Measurements from ENCODE around the gene TMCO6. TPM values are rescaled to one million over a fixed set of nuclear protein-coding genes. Genes with fewer than 3 reads are reported as not detected.

Gene TMCO6
- total and polyA plus RNA-seq, 4 donors: 12.6 to 55.9 (median 18.7) TPM

DNA sequence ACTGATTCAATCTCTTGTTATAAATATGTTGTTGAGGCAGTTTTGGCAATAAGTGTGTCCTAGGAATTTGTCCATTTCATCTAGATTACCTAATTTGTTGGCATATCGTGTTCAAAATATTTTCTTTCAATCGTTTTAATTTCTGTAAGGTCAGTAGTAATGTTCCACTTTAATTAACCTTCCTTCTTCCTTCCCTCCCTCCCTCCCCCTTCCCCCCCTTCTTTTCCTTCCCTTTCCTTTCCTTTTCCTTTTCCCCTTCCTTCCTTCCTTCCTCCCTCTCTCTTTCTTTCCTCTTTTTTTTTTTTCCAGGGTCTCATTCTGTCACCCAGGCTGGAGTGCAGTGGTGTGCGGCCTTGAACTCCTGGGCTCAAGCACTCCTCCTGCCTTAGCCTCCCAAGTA lies 33.4 kb upstream of the TMCO6 start:
- no peaks in the 10 kb centered on the region for H3K36me3 ChIP-seq (ENCODE audit: control insufficient read depth in 4 of 4, insufficient read depth in 3 of 4, low read depth in 1 of 4, low read length in 3 of 4)
- H3K4me1 ChIP-seq (ENCODE audit: control insufficient read depth in 4 of 4, insufficient read depth in 4 of 4, low read length in 3 of 4): peaks cover 0 to 16% (median 6%) of the 10 kb centered on the region in 4 donors
- 51% methylated on average over 3 of the region's 3 CpGs for WGBS
- H3K27me3 ChIP-seq (ENCODE audit: control insufficient read depth in 4 of 4, insufficient read depth in 4 of 4, low read length in 3 of 4): no peaks in the 10 kb centered on the region
- no peak overlapping the region for H3K4me3 ChIP-seq (ENCODE audit: low read depth in 1 of 3, low read length in 3 of 3)
- H3K9me3 ChIP-seq (ENCODE audit: control insufficient read depth in 4 of 4, low read length in 3 of 4): no peaks in the 10 kb centered on the region
- no peak for DNase-seq (ENCODE audit: low spot score)
- H3K27ac ChIP-seq (ENCODE audit: low read depth in 1 of 2, low read length in 2 of 2): peak overlapping the region; percentile 62 to 85
- no peak overlapping the region for H3K9ac ChIP-seq (ENCODE audit: low read depth in 1 of 2, low read length in 2 of 2)
- TF ChIP-seq, protein P1, sequence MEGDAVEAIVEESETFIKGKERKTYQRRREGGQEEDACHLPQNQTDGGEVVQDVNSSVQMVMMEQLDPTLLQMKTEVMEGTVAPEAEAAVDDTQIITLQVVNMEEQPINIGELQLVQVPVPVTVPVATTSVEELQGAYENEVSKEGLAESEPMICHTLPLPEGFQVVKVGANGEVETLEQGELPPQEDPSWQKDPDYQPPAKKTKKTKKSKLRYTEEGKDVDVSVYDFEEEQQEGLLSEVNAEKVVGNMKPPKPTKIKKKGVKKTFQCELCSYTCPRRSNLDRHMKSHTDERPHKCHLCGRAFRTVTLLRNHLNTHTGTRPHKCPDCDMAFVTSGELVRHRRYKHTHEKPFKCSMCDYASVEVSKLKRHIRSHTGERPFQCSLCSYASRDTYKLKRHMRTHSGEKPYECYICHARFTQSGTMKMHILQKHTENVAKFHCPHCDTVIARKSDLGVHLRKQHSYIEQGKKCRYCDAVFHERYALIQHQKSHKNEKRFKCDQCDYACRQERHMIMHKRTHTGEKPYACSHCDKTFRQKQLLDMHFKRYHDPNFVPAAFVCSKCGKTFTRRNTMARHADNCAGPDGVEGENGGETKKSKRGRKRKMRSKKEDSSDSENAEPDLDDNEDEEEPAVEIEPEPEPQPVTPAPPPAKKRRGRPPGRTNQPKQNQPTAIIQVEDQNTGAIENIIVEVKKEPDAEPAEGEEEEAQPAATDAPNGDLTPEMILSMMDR (IDR thresholded peaks at IDR 0.05; ENCODE audit: low read depth, low read length, missing input control): no peak
- TF ChIP-seq, protein P2, sequence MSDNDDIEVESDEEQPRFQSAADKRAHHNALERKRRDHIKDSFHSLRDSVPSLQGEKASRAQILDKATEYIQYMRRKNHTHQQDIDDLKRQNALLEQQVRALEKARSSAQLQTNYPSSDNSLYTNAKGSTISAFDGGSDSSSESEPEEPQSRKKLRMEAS (IDR thresholded peaks at IDR 0.05): no peak
- no peak for TF ChIP-seq YY1 (IDR thresholded peaks at IDR 0.05)
- no peak for TF ChIP-seq EGR1 (IDR thresholded peaks at IDR 0.05; ENCODE audit: low read depth in 2 of 2)
- TF ChIP-seq RXRA (IDR thresholded peaks at IDR 0.05): no peak
- TF ChIP-seq, protein P3, sequence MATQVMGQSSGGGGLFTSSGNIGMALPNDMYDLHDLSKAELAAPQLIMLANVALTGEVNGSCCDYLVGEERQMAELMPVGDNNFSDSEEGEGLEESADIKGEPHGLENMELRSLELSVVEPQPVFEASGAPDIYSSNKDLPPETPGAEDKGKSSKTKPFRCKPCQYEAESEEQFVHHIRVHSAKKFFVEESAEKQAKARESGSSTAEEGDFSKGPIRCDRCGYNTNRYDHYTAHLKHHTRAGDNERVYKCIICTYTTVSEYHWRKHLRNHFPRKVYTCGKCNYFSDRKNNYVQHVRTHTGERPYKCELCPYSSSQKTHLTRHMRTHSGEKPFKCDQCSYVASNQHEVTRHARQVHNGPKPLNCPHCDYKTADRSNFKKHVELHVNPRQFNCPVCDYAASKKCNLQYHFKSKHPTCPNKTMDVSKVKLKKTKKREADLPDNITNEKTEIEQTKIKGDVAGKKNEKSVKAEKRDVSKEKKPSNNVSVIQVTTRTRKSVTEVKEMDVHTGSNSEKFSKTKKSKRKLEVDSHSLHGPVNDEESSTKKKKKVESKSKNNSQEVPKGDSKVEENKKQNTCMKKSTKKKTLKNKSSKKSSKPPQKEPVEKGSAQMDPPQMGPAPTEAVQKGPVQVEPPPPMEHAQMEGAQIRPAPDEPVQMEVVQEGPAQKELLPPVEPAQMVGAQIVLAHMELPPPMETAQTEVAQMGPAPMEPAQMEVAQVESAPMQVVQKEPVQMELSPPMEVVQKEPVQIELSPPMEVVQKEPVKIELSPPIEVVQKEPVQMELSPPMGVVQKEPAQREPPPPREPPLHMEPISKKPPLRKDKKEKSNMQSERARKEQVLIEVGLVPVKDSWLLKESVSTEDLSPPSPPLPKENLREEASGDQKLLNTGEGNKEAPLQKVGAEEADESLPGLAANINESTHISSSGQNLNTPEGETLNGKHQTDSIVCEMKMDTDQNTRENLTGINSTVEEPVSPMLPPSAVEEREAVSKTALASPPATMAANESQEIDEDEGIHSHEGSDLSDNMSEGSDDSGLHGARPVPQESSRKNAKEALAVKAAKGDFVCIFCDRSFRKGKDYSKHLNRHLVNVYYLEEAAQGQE (IDR thresholded peaks at IDR 0.05): no peak
- no peak for TF ChIP-seq HNF4A (conservative IDR thresholded peaks at IDR 0.05)
- TF ChIP-seq HNF4G (IDR thresholded peaks at IDR 0.05): no peak
- no peak for TF ChIP-seq RAD21 (IDR thresholded peaks at IDR 0.05)
- TF ChIP-seq NR2F2 (IDR thresholded peaks at IDR 0.05): no peak
- TF ChIP-seq, protein P4, sequence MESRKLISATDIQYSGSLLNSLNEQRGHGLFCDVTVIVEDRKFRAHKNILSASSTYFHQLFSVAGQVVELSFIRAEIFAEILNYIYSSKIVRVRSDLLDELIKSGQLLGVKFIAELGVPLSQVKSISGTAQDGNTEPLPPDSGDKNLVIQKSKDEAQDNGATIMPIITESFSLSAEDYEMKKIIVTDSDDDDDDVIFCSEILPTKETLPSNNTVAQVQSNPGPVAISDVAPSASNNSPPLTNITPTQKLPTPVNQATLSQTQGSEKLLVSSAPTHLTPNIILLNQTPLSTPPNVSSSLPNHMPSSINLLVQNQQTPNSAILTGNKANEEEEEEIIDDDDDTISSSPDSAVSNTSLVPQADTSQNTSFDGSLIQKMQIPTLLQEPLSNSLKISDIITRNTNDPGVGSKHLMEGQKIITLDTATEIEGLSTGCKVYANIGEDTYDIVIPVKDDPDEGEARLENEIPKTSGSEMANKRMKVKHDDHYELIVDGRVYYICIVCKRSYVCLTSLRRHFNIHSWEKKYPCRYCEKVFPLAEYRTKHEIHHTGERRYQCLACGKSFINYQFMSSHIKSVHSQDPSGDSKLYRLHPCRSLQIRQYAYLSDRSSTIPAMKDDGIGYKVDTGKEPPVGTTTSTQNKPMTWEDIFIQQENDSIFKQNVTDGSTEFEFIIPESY (IDR thresholded peaks at IDR 0.05): no peak
- TF ChIP-seq, protein P5, sequence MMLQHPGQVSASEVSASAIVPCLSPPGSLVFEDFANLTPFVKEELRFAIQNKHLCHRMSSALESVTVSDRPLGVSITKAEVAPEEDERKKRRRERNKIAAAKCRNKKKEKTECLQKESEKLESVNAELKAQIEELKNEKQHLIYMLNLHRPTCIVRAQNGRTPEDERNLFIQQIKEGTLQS (IDR thresholded peaks at IDR 0.05): no peak
- TF ChIP-seq GABPA (IDR thresholded peaks at IDR 0.05 in 1 of 2, conservative IDR thresholded peaks at IDR 0.05 in 1 of 2): no peak
- TF ChIP-seq TAF1 (conservative IDR thresholded peaks at IDR 0.05): no peak
- TF ChIP-seq JUND (IDR thresholded peaks at IDR 0.05): no peak
- no peak for TF ChIP-seq FOXA2 (IDR thresholded peaks at IDR 0.05)
- TF ChIP-seq SP1 (IDR thresholded peaks at IDR 0.05): no peak
- no peak for TF ChIP-seq FOXA1 (IDR thresholded peaks at IDR 0.05)

All from liver (tissue), 9 donors.